ENCODE measurements around the gene PDE1C. TPM values are rescaled to one million over a fixed set of nuclear protein-coding genes. Genes with fewer than 3 reads are reported as not detected.

The PDE1C gene
- total and polyA plus RNA-seq, 2 experiments from 2014 or later: 0.38 to 2.3 TPM

GRCh38 chr7:32026083-32026425 is 44.2 kb downstream of the PDE1C start:
- TF ChIP-seq, protein P1, sequence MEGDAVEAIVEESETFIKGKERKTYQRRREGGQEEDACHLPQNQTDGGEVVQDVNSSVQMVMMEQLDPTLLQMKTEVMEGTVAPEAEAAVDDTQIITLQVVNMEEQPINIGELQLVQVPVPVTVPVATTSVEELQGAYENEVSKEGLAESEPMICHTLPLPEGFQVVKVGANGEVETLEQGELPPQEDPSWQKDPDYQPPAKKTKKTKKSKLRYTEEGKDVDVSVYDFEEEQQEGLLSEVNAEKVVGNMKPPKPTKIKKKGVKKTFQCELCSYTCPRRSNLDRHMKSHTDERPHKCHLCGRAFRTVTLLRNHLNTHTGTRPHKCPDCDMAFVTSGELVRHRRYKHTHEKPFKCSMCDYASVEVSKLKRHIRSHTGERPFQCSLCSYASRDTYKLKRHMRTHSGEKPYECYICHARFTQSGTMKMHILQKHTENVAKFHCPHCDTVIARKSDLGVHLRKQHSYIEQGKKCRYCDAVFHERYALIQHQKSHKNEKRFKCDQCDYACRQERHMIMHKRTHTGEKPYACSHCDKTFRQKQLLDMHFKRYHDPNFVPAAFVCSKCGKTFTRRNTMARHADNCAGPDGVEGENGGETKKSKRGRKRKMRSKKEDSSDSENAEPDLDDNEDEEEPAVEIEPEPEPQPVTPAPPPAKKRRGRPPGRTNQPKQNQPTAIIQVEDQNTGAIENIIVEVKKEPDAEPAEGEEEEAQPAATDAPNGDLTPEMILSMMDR (IDR thresholded peaks at IDR 0.05; ENCODE audit: low read depth, low read length): no peak
- H3K27ac ChIP-seq: no peak overlapping the region
- no peaks in the 10 kb centered on the region for H3K9me3 ChIP-seq (ENCODE audit: low read depth)
- no peak for DNase-seq (ENCODE audit: low read depth in 1 of 2, low spot score in 1 of 2)
- H3K27me3 ChIP-seq: no peaks in the 10 kb centered on the region
- no peaks in the 10 kb centered on the region for H3K36me3 ChIP-seq
- H3K4me3 ChIP-seq: no peak overlapping the region
- H3K4me1 ChIP-seq (ENCODE audit: low read depth): no peaks in the 10 kb centered on the region

GRCh38 chr7:32025381-32026082 is 44.7 kb downstream of the PDE1C start:
- H3K36me3 ChIP-seq: no peaks in the 10 kb centered on the region
- no peak overlapping the region for H3K27ac ChIP-seq
- no peak overlapping the region for H3K4me3 ChIP-seq
- no peak for DNase-seq (ENCODE audit: low read depth in 1 of 2, low spot score in 1 of 2)
- no peaks in the 10 kb centered on the region for H3K4me1 ChIP-seq (ENCODE audit: low read depth)
- no peaks in the 10 kb centered on the region for H3K27me3 ChIP-seq
- TF ChIP-seq, protein P1 (IDR thresholded peaks at IDR 0.05; ENCODE audit: low read depth, low read length): no peak
- no peaks in the 10 kb centered on the region for H3K9me3 ChIP-seq (ENCODE audit: low read depth)

DNA sequence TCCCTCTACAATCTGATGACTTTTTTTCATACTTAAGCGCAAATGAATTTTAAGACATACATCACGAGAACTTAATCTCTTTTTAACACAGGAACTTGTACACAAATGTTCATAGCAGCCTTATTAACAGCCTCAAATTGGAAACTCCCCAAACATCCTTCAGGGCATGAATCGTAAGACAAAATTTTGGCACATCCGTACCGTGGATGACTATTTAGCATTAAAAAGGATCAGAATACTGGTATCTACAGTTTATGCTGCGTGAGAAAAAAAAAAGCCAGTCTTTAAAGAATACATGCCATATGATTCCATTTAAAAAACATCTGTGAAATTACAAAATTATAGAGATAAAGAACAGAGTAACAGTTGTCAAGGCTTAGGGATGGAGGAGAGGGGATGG is 46.8 kb downstream of the PDE1C start:
- Histone ChIP-seq H3K27me3 (no peaks in the 10 kb centered on the region), H3K4me3 (no peak overlapping the region), H3K9me3 (ENCODE audit: low read depth) (no peaks in the 10 kb centered on the region), H3K36me3 (no peaks in the 10 kb centered on the region), H3K4me1 (ENCODE audit: low read depth) (no peaks in the 10 kb centered on the region), H3K27ac (no peak overlapping the region)
- TF ChIP-seq, protein P1 (IDR thresholded peaks at IDR 0.05; ENCODE audit: low read depth, low read length): no peak
- DNase-seq (ENCODE audit: low read depth in 1 of 2, low spot score in 1 of 2): no peak

DNA sequence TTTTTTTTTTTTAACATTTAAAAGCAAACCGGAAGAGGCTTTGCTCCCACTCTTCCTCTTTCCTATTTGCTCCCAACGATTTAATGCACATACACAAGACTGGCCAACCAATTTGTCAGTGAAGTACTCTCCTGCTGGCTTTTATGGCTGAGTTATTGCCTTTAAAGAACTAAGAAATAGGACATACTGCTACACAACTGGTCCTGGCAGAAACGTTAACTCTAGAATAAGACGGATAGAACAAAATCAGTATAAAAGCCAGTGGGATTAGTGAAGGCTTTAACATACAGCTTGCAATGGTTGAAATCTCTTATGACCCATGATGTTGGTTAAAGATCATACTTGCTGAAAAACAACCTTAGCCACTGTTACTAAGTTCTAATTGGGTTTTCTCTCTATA is 47.2 kb downstream of the PDE1C start:
- Histone ChIP-seq H3K27me3 (no peaks in the 10 kb centered on the region), H3K4me1 (ENCODE audit: low read depth) (no peaks in the 10 kb centered on the region), H3K27ac (no peak overlapping the region), H3K4me3 (no peak overlapping the region), H3K9me3 (ENCODE audit: low read depth) (no peaks in the 10 kb centered on the region), H3K36me3 (no peaks in the 10 kb centered on the region)
- DNase-seq (ENCODE audit: low read depth in 1 of 2, low spot score in 1 of 2): no peak
- TF ChIP-seq, protein P1 (IDR thresholded peaks at IDR 0.05; ENCODE audit: low read depth, low read length): no peak

- DNase-seq (ENCODE audit: low read depth in 1 of 2, low spot score in 1 of 2): no peak
- Histone ChIP-seq H3K4me3 (no peak overlapping the region), H3K27me3 (no peaks in the 10 kb centered on the region), H3K27ac (no peak overlapping the region), H3K36me3 (no peaks in the 10 kb centered on the region), H3K4me1 (ENCODE audit: low read depth) (no peaks in the 10 kb centered on the region), H3K9me3 (ENCODE audit: low read depth) (no peaks in the 10 kb centered on the region)
- TF ChIP-seq, protein P1 (IDR thresholded peaks at IDR 0.05; ENCODE audit: low read depth, low read length): no peak
These were observed 49.6 kb downstream of the PDE1C start for GRCh38 chr7:32020551-32021159.

Data from cardiac muscle cell (in vitro differentiated cells and primary cell).